KOPT-K1 (cell line): ENCODE results near the gene PIP4K2A.
"Not testable (repeated sequence)": the region's sequence is repeated elsewhere in the genome, so short reads cannot be mapped to it uniquely, and the experiment has no call there.

Experiments used
- H3K27ac ChIP-seq: fragments of 200-600 bp; sonication (generic); 2 replicates; pipeline ENCODE4 v1.5.1; 2016; ENCODE audit warnings: antibody characterized with exemption, mild to moderate bottlenecking, low read depth, low read length; ENCODE audit not compliant: poor library complexity, severe bottlenecking
- H3K36me3 ChIP-seq: fragments of 200-600 bp; sonication (generic); 2 replicates; pipeline ENCODE4 v1.5.1; 2017; ENCODE audit warnings: antibody characterized with exemption, mild to moderate bottlenecking, low read length, moderate library complexity; ENCODE audit not compliant: insufficient read depth
- H3K9me3 ChIP-seq: fragments of 200-600 bp; sonication (generic); 2 replicates; pipeline ENCODE4 v1.5.1; 2017; ENCODE audit warnings: antibody characterized with exemption, low read length, mild to moderate bottlenecking; ENCODE audit not compliant: insufficient read depth, poor library complexity, severe bottlenecking

Gene PIP4K2A

DNA sequence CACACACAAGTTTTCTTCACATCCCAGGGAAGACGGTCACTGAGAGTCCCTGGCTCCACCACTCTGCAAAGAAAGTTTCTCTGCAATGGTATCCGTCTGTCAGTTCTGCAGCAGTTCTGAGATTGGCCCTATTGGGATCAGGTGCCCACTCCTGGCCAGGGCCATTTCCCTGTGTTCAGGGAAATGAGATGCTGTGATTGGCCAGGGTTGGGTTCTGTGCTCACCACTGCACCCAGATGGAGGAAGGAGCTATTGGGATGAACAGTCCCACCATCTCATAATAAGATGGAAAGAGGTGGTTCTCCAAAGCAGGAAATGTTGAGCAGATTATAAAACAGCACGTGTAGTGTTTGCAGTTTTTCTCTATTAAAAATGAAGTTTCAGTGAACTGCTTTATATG is 13.3 kb upstream of the PIP4K2A start:
- Histone ChIP-seq H3K9me3 (no peaks in the 10 kb centered on the region), H3K27ac (no peak overlapping the region), H3K36me3 (no peaks in the 10 kb centered on the region)

- H3K9me3 ChIP-seq: no peaks in the 10 kb centered on the region
- no peak overlapping the region for H3K27ac ChIP-seq
- no peaks in the 10 kb centered on the region for H3K36me3 ChIP-seq
These were observed 12.7 kb upstream of the PIP4K2A start for GRCh38 chr10:22727112-22727511.

GRCh38 chr10:22724773-22725172 is 10.4 kb upstream of the PIP4K2A start:
- Histone ChIP-seq H3K36me3 (no peaks in the 10 kb centered on the region), H3K9me3 (no peaks in the 10 kb centered on the region), H3K27ac (no peak overlapping the region)

- Histone ChIP-seq H3K9me3 (no peaks in the 10 kb centered on the region), H3K36me3 (no peaks in the 10 kb centered on the region), H3K27ac (no peak overlapping the region)
These were observed 9.4 kb upstream of the PIP4K2A start for GRCh38 chr10:22723783-22724182.

DNA sequence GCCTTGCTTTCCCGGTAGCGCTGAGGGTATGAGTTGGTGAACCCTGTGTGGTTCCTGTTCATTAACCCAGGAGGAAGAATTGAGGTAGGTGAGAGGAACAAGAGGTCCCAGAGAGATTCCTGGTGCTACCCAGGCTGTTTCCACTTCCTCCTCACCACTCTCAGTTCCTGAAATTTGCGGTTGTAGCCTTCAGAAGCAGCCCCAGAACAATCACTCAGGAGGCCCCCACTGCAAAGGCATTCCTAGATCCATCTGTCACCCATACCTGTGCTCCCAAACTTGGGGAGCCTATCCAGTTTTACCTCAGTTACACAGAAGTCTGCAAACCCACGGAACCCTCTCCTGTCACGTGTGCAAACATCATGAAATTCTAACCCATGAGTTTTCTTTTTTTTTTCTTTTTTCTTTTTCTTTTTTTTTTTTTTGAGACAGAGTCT is 9.0 kb upstream of the PIP4K2A start:
- Histone ChIP-seq H3K36me3 (no peaks in the 10 kb centered on the region), H3K9me3 (no peaks in the 10 kb centered on the region), H3K27ac (no peak overlapping the region)

- no peak overlapping the region for H3K27ac ChIP-seq
- no peaks in the 10 kb centered on the region for H3K36me3 ChIP-seq
- no peaks in the 10 kb centered on the region for H3K9me3 ChIP-seq
These were observed 8.3 kb upstream of the PIP4K2A start for GRCh38 chr10:22722626-22723169.

GRCh38 chr10:22720667-22721066 is 6.3 kb upstream of the PIP4K2A start:
- Histone ChIP-seq H3K36me3 (no peaks in the 10 kb centered on the region), H3K9me3 (no peaks in the 10 kb centered on the region), H3K27ac (no peak overlapping the region)

DNA sequence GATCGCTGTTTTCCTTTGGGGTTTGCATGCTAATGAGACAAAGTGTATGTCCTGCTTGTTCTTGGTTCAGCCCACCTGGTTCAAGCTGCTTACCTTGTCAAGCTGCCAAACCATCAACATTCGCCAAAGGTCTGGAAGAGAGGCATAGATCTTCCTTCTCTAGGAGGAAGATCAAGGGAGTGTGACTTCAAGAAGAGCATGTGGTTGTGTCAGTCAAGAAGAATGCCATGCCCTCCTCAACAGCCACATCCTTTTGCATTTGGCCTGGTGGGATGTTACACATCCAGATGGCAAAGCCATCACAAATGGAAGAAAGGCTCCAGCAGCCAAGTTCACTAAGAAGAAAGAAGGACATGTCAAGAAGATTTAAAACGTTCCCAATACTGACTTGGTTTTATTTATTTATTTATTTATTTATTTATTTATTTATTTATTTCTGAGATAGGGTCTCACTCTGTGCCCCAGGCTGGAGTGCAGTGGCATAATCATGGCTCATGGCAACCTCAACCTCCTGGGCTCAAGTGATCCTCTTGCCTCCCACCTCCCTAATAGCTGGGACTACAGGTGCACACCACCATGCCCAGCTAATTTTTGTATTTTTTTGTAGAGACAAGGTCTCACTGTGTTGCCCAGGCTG is 5.1 kb upstream of the PIP4K2A start:
- no peaks in the 10 kb centered on the region for H3K36me3 ChIP-seq
- no peak overlapping the region for H3K27ac ChIP-seq
- H3K9me3 ChIP-seq: no peaks in the 10 kb centered on the region

- H3K27ac ChIP-seq, H3K9me3 ChIP-seq, H3K36me3 ChIP-seq: not testable (repeated sequence)
These were observed 4.3 kb upstream of the PIP4K2A start for GRCh38 chr10:22718659-22719058.

DNA sequence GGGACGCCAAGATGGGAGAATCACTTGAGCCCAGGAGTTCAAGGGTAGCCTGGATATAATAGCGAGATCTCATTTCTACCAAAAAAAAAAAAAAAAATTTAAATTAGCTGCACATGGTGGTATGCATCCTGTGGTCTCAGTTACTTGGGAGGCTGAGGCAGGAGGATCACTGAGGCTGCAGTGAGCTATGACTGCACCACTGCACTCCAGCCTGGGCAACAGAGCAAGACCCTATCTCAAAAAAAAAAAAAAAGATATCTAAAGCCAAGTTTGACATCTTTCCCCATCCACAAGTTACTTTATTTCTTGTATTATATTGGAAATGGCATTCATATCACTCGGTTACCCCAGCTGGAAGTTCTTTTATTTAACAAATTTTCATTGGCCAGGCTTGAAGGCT is 3.4 kb upstream of the PIP4K2A start:
- Histone ChIP-seq H3K36me3 (no peaks in the 10 kb centered on the region), H3K9me3 (no peaks in the 10 kb centered on the region), H3K27ac (no peak overlapping the region)

DNA sequence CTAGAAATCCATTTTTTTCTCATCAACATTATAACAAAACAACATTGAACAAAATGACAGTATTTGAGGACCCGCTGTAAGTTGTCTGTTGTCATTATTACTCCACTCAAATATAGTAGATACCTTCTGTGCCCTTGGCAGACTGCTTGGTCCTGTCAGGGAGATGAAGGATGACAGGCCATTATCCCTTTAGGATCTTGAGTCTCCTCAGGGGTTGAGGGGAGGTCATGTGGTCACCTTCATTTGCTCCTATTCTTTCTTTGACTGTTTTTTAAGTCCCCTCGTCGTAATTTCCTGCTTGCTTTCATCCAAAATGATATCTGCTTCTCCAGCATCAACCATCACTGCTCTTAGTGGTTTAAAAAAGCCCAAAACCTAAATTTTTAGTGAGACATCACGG is 2.6 kb upstream of the PIP4K2A start:
- no peaks in the 10 kb centered on the region for H3K36me3 ChIP-seq
- no peaks in the 10 kb centered on the region for H3K9me3 ChIP-seq

GRCh38 chr10:22715290-22715625 is 880 bp upstream of the PIP4K2A start:
- no peaks in the 10 kb centered on the region for H3K36me3 ChIP-seq
- no peaks in the 10 kb centered on the region for H3K9me3 ChIP-seq
- peak overlapping the region; percentile 89 for H3K27ac ChIP-seq

More for the DNA sequence above, 2.6 kb upstream of the PIP4K2A start:
- no peak overlapping the region for H3K27ac ChIP-seq

DNA sequence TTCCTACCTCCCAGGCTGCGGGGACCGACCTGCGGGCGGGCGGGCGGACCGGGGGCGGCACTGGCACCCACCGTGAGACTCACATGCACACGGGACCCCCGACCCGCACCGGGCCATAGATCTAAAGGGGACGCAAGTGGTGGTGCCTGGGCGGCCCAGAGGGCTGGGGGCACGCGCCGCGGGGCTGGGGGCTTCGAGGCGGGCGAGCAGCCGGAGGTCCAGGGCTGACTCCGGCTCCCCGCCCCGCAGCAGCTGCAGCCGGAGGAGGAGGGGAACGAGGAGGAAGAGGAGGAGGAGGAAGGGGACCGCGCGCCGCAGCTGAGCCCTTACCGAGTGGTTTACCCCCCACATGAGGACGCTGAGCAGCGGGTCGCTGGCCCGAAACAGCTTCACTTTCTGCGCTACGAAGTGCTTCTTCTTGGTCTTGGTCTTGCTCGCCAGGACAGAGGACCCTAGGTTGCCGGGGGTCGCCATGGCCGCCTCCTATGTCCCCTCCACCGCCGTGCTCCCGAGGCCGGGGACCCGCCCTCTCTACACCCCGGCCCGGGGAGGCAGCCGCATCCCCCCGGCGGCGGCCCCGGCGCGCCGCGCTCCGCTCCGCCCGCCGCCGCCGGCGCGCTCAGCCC is 412 bp downstream of the PIP4K2A start:
- Histone ChIP-seq H3K9me3 (no peaks in the 10 kb centered on the region), H3K27ac (peak overlapping the region; percentile 89), H3K36me3 (no peaks in the 10 kb centered on the region)

DNA sequence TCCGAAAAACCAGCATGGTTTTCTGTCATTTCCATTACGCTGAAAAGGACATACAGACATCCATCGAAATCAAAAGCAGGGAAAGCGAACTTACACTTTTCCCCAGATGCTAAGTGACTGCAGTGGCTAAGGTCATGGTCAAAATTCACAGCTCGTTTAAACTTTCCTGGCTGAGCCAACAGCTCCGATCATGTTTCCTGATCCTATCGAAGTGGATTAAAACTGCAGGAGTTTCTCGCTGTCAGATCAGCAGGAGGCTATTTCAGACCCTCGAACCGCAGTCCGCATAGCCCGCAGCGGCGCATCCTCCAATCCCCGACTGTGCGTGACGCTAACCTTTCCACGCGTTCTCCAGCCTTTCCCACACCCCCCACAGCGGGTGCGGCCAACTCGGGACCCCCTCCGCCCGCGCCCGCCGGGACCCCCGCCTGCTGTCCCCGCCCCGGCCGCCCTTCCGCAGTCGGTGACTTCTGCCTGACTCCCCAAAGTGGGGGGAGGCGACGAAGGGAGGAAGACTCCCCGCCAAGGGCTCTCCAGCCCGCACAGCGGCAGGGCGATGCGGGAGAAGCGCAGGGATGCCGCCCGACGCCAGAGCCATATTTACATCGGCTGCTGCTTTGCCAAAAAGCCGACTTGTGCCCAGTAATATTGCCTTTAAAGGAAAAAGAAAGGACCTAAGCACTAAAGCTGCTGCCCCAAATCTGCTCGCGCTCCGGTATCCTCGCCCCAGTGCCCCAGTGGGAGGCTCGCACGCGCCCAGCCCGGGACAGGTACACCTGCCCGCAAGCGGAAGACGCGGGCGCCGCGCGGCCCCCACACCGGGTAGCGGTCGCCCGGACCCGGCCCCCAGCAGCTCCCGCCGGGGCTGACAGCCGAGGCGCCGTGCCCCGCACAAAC is 1.2 kb downstream of the PIP4K2A start:
- peak overlapping the region; percentile 89 for H3K27ac ChIP-seq
- H3K36me3 ChIP-seq: no peaks in the 10 kb centered on the region
- H3K9me3 ChIP-seq: no peaks in the 10 kb centered on the region

GRCh38 chr10:22712211-22712955 is 2.0 kb downstream of the PIP4K2A start:
- Histone ChIP-seq H3K27ac (peak overlapping the region; percentile 89), H3K36me3 (no peaks in the 10 kb centered on the region), H3K9me3 (no peaks in the 10 kb centered on the region)
